NCI-H128 (cell line): ENCODE results near the gene VILL.
"Not testable (repeated sequence)": the region's sequence is repeated elsewhere in the genome, so short reads cannot be mapped to it uniquely, and the experiment has no call there.

Source experiments
- DNase-seq: peaks from one replicate; lab custom pipeline; 2025; ENCODE audit not compliant: unreplicated experiment; lab: John Stamatoyannopoulos, UW

VILL gene

GRCh38 chr3:37985637-37986320 is 4.8 kb upstream of the VILL start:
- DNase-seq, result no peak

- no peak for DNase-seq
Observed at GRCh38 chr3:37986479-37987314, 3.9 kb upstream of the VILL start.

GRCh38 chr3:37987315-37987697 is 3.3 kb upstream of the VILL start:
- DNase-seq, result no peak

- DNase-seq, result no peak
Observed at GRCh38 chr3:37987751-37988179, 2.8 kb upstream of the VILL start.

- not testable (repeated sequence) for DNase-seq
Observed at GRCh38 chr3:37988376-37988775, 2.2 kb upstream of the VILL start.

GRCh38 chr3:37988931-37989525 is 1.6 kb upstream of the VILL start:
- no peak for DNase-seq

- no peak for DNase-seq
Observed at GRCh38 chr3:37989821-37990480, 635 bp upstream of the VILL start.

- DNase-seq, result no peak
Observed at GRCh38 chr3:37991109-37991508, 523 bp downstream of the VILL start.

GRCh38 chr3:37991823-37992222 is 1.2 kb downstream of the VILL start:
- no peak for DNase-seq

GRCh38 chr3:37992271-37993066 is 1.9 kb downstream of the VILL start:
- no peak for DNase-seq

- no peak for DNase-seq
Observed at GRCh38 chr3:37993067-37993455, 2.5 kb downstream of the VILL start.

GRCh38 chr3:37993460-37993819 is 2.9 kb downstream of the VILL start:
- no peak for DNase-seq

GRCh38 chr3:37993820-37994638 is 3.4 kb downstream of the VILL start:
- no peak for DNase-seq

GRCh38 chr3:37994639-37994972 is 4.0 kb downstream of the VILL start:
- DNase-seq, result no peak

GRCh38 chr3:37995652-37996641 is 5.4 kb downstream of the VILL start:
- DNase-seq, result no peak

GRCh38 chr3:37996785-37997301 is 6.3 kb downstream of the VILL start:
- no peak for DNase-seq

GRCh38 chr3:37997342-37997741 is 6.8 kb downstream of the VILL start:
- DNase-seq, result no peak

GRCh38 chr3:37997791-37998370 is 7.3 kb downstream of the VILL start:
- no peak for DNase-seq
